SK-N-SH (cell line): ENCODE data around the gene OXSM.

Experiments used
- ELF1 ChIP-seq: IDR thresholded peaks from 2 replicates; pipeline ENCODE4 v1.4.0; 2012
- EP300 ChIP-seq, 2 experiments: IDR thresholded peaks; 2 replicates each; pipeline versions ENCODE4 v1.4.0 to v1.6.1; 2012; ENCODE audit warnings: borderline replicate concordance in 1 of 2, low read depth in 1 of 2, low read length in 1 of 2
- MXI1 ChIP-seq: IDR thresholded peaks from 2 replicates; pipeline ENCODE4 v1.6.1; 2012; ENCODE audit warnings: mild to moderate bottlenecking, low read depth, low read length, improper control_type of control experiment
- POLR2AphosphoS5 ChIP-seq: IDR thresholded peaks from 2 replicates; pipeline ENCODE4 v1.6.1; 2012; ENCODE audit warnings: low read depth, low read length
- SIN3A ChIP-seq: IDR thresholded peaks from 2 replicates; pipeline ENCODE4 v1.6.1; 2012; ENCODE audit warnings: low read depth, mild to moderate bottlenecking, low read length, moderate library complexity, borderline replicate concordance
- TEAD4 ChIP-seq: IDR thresholded peaks from 2 replicates; pipeline ENCODE4 v1.4.0; 2012; ENCODE audit warnings: mild to moderate bottlenecking, borderline replicate concordance; ENCODE audit not compliant: insufficient read depth
- TF ChIP-seq, protein P1 (sequence below): fragments of 150-350 bp; IDR thresholded peaks from 2 replicates; pipeline ENCODE4 v1.6.1; 2017; ENCODE audit warnings: antibody characterized with exemption, low read length, low read depth, borderline replicate concordance
- TF ChIP-seq, protein P2 (sequence below): fragments of 200-600 bp; sonication (generic); IDR thresholded peaks from 2 replicates; pipeline ENCODE4 v1.6.1; 2017; ENCODE audit warnings: antibody characterized with exemption, mild to moderate bottlenecking, moderate library complexity
- TF ChIP-seq, protein P3 (sequence below): IDR thresholded peaks from 2 replicates; pipeline ENCODE4 v1.4.0; 2012; ENCODE audit warnings: low read depth
- TF ChIP-seq, protein P4 (sequence below): IDR thresholded peaks from 2 replicates; pipeline ENCODE4 v1.6.1; 2012; ENCODE audit warnings: mild to moderate bottlenecking, low read depth, low read length, moderate library complexity

DNA sequence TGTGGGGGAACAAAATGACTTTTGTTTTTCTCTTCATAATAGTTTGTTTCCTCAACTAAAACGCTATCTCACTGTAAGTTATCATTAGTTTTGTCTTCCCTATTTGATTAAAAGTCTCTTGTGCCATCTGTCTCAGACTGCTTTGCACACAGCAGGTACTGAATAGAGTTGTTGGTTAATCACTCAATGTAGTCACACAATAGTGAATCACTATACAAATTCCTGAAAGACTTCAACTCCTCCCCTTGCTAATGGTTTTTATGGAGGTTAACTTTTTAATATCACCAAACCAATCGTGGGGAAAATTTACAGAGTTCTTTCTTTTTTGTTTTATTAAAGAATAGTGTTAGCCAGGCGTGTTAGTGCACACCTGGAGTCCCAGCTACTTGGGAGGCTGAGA lies 4.1 kb upstream of the OXSM start:
- TF ChIP-seq MXI1 (no peak), POLR2AphosphoS5 (no peak), ELF1 (no peak), TEAD4 (no peak), SIN3A (no peak), EP300 (IDR thresholded peaks at IDR 0.05; ENCODE audit: borderline replicate concordance in 1 of 2, low read depth in 1 of 2, low read length in 1 of 2) (no peak)
- TF ChIP-seq, protein P1, sequence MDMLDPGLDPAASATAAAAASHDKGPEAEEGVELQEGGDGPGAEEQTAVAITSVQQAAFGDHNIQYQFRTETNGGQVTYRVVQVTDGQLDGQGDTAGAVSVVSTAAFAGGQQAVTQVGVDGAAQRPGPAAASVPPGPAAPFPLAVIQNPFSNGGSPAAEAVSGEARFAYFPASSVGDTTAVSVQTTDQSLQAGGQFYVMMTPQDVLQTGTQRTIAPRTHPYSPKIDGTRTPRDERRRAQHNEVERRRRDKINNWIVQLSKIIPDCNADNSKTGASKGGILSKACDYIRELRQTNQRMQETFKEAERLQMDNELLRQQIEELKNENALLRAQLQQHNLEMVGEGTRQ = no peak
- TF ChIP-seq, protein P2, sequence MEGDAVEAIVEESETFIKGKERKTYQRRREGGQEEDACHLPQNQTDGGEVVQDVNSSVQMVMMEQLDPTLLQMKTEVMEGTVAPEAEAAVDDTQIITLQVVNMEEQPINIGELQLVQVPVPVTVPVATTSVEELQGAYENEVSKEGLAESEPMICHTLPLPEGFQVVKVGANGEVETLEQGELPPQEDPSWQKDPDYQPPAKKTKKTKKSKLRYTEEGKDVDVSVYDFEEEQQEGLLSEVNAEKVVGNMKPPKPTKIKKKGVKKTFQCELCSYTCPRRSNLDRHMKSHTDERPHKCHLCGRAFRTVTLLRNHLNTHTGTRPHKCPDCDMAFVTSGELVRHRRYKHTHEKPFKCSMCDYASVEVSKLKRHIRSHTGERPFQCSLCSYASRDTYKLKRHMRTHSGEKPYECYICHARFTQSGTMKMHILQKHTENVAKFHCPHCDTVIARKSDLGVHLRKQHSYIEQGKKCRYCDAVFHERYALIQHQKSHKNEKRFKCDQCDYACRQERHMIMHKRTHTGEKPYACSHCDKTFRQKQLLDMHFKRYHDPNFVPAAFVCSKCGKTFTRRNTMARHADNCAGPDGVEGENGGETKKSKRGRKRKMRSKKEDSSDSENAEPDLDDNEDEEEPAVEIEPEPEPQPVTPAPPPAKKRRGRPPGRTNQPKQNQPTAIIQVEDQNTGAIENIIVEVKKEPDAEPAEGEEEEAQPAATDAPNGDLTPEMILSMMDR = no peak
- TF ChIP-seq, protein P3, sequence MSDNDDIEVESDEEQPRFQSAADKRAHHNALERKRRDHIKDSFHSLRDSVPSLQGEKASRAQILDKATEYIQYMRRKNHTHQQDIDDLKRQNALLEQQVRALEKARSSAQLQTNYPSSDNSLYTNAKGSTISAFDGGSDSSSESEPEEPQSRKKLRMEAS = no peak
- TF ChIP-seq, protein P4, sequence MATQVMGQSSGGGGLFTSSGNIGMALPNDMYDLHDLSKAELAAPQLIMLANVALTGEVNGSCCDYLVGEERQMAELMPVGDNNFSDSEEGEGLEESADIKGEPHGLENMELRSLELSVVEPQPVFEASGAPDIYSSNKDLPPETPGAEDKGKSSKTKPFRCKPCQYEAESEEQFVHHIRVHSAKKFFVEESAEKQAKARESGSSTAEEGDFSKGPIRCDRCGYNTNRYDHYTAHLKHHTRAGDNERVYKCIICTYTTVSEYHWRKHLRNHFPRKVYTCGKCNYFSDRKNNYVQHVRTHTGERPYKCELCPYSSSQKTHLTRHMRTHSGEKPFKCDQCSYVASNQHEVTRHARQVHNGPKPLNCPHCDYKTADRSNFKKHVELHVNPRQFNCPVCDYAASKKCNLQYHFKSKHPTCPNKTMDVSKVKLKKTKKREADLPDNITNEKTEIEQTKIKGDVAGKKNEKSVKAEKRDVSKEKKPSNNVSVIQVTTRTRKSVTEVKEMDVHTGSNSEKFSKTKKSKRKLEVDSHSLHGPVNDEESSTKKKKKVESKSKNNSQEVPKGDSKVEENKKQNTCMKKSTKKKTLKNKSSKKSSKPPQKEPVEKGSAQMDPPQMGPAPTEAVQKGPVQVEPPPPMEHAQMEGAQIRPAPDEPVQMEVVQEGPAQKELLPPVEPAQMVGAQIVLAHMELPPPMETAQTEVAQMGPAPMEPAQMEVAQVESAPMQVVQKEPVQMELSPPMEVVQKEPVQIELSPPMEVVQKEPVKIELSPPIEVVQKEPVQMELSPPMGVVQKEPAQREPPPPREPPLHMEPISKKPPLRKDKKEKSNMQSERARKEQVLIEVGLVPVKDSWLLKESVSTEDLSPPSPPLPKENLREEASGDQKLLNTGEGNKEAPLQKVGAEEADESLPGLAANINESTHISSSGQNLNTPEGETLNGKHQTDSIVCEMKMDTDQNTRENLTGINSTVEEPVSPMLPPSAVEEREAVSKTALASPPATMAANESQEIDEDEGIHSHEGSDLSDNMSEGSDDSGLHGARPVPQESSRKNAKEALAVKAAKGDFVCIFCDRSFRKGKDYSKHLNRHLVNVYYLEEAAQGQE = no peak
